HepG2 (cell line): Measurements from ENCODE around the gene NGRN. TPM values are rescaled to one million over a fixed set of nuclear protein-coding genes. Genes with fewer than 3 reads are reported as not detected.
A peak's percentile ranks its signal among the peaks of the same experiment; 100 is the strongest.

Source experiments
- ATF7 ChIP-seq, 2 experiments: fragments of 450-650 bp in 1 of 2; sonication (generic) in 1 of 2; formaldehyde crosslinking in 1 of 2; IDR thresholded peaks; 2 replicates each; pipeline versions ENCODE4 v1.4.0 to v1.6.1; 2016 to 2020; ENCODE audit warnings: antibody characterized with exemption in 1 of 2, mild to moderate bottlenecking in 1 of 2, missing genetic modification reagents in 1 of 2
- CTCF ChIP-seq: sonication (generic); formaldehyde crosslinking; IDR thresholded peaks from 2 replicates; pipeline ENCODE4 v1.5.0; 2020; ENCODE audit warnings: mild to moderate bottlenecking, missing genetic modification reagents, moderate library complexity
- E2F1 ChIP-seq: sonication (generic); formaldehyde crosslinking; IDR thresholded peaks from 2 replicates; pipeline ENCODE4 v1.5.0; 2020; ENCODE audit warnings: missing genetic modification reagents
- HOXD1 ChIP-seq: sonication (generic); formaldehyde crosslinking; IDR thresholded peaks from 2 replicates; pipeline ENCODE4 v1.5.0; 2020; ENCODE audit warnings: missing genetic modification reagents
- MXD4 ChIP-seq: IDR thresholded peaks from 2 replicates; pipeline ENCODE4 v1.6.1; 2016; ENCODE audit warnings: mild to moderate bottlenecking, missing biosample characterization, missing genetic modification reagents
- RBM22 ChIP-seq: fragments of 200-400 bp; formaldehyde crosslinking; optimal IDR thresholded peaks from 2 replicates; pipeline ENCODE3; 2017; ENCODE audit warnings: mild to moderate bottlenecking, low read length, moderate library complexity
- RELA ChIP-seq: sonication (generic); formaldehyde crosslinking; IDR thresholded peaks from 2 replicates; pipeline ENCODE4 v1.4.0; 2020; ENCODE audit warnings: missing genetic modification reagents
- SMAD1 ChIP-seq: sonication (generic); formaldehyde crosslinking; IDR thresholded peaks from 2 replicates; pipeline ENCODE4 v1.4.0; 2020; ENCODE audit warnings: missing genetic modification reagents, low read depth, mild to moderate bottlenecking, borderline replicate concordance
- SOX6 ChIP-seq, 2 experiments: fragments of 450-650 bp in 1 of 2; sonication (generic) in 1 of 2; formaldehyde crosslinking in 1 of 2; IDR thresholded peaks; 2 replicates each; pipeline versions ENCODE4 v1.4.0 to v1.6.1; 2017 to 2020; ENCODE audit warnings: antibody characterized with exemption in 1 of 2, mild to moderate bottlenecking in 1 of 2, missing genetic modification reagents in 1 of 2
- ZFP1 ChIP-seq: IDR thresholded peaks from 2 replicates; pipeline ENCODE4 v1.6.1; 2016
- ZNF235 ChIP-seq: sonication (generic); formaldehyde crosslinking; IDR thresholded peaks from 2 replicates; pipeline ENCODE4 v1.8.1; 2023; ENCODE audit warnings: mild to moderate bottlenecking, missing genetic modification reagents, borderline replicate concordance
- ZNF747 ChIP-seq: sonication (generic); formaldehyde crosslinking; IDR thresholded peaks from 2 replicates; pipeline ENCODE4 v1.8.1; 2023; ENCODE audit warnings: missing genetic modification reagents, mild to moderate bottlenecking, borderline replicate concordance
- ZNF766 ChIP-seq: sonication (generic); formaldehyde crosslinking; IDR thresholded peaks from 2 replicates; pipeline ENCODE4 v1.5.0; 2020; ENCODE audit warnings: missing genetic modification reagents, borderline replicate concordance
- polyA plus RNA-seq, 8 experiments: library from polyadenylated mRNA; depleted of rRNA in 3 of 8; stranded (reverse) in 7 of 8; unstranded in 1 of 8; fragments of >200 nt; fragmentation: Illumina TruSeq in 4 of 8; extraction: Trizol in 4 of 8; gene quantifications; 2 replicates each; pipeline versions ENCODE4 v1.2.1 to v1.2.3, GENCODE V29; 2011 to 2016; ENCODE audit warnings: low read depth in 4 of 8, missing spikeins in 1 of 8, mixed read lengths in 1 of 8; ENCODE audit not compliant: insufficient read depth in 1 of 8
- total RNA-seq, 5 experiments: library from RNA; depleted of rRNA; stranded (reverse); fragments of >200 nt; fragmentation: Illumina TruSeq; extraction: Trizol; gene quantifications; 2 replicates each; pipeline ENCODE4 v1.2.3, GENCODE V29; 2016; ENCODE audit warnings: low read depth in 1 of 5
- TF ChIP-seq, protein P1 (sequence below): IDR thresholded peaks from 2 replicates; pipeline ENCODE4 v1.6.1; 2016; ENCODE audit warnings: missing compliant biosample characterization, missing genetic modification reagents, borderline replicate concordance
- TF ChIP-seq, protein P2 (sequence below), 2 experiments: sonication (generic) in 1 of 2; formaldehyde crosslinking in 1 of 2; IDR thresholded peaks; 2 replicates each; pipeline versions ENCODE4 v1.6.1 to v1.9.0; 2014 to 2022; ENCODE audit warnings: antibody characterized with exemption in 1 of 2, borderline replicate concordance in 1 of 2, inconsistent platforms in 1 of 2, low read depth in 1 of 2, missing genetic modification reagents in 1 of 2
- TF ChIP-seq, protein P3 (sequence below): conservative IDR thresholded peaks from 2 replicates; pipeline ENCODE4 v1.6.1; 2018; ENCODE audit warnings: missing genetic modification reagents

The NGRN gene
- total and polyA plus RNA-seq, 2 of the 13 experiments (the other 11 are each of a cell fraction or from before 2014, with no cell fraction given), result 39.8 to 63.7 TPM

DNA sequence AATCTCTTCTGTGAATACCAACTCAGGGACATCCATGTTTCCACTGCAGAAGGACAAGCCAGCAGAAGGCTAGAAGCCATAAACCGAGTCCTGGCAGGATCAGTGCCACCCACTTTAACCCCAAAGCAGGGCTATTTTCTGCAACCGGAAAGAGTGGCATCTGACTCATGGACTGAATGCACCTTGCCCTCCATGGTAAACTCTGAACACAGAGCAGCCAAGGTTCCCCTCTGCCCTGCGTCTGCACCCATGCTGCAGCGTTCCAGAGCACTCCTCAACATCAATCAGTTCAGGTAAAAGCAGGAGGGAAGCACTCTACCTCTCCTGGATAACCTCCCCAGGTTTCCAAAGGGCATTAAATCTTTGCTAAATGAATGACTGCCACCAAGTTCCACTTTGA is 801 bp upstream of the NGRN start (continued):
- TF ChIP-seq, protein P1, sequence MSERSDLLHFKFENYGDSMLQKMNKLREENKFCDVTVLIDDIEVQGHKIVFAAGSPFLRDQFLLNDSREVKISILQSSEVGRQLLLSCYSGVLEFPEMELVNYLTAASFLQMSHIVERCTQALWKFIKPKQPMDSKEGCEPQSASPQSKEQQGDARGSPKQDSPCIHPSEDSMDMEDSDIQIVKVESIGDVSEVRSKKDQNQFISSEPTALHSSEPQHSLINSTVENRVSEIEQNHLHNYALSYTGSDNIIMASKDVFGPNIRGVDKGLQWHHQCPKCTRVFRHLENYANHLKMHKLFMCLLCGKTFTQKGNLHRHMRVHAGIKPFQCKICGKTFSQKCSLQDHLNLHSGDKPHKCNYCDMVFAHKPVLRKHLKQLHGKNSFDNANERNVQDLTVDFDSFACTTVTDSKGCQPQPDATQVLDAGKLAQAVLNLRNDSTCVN (CRISPR knock-in tag), result no peak
- TF ChIP-seq, protein P2, sequence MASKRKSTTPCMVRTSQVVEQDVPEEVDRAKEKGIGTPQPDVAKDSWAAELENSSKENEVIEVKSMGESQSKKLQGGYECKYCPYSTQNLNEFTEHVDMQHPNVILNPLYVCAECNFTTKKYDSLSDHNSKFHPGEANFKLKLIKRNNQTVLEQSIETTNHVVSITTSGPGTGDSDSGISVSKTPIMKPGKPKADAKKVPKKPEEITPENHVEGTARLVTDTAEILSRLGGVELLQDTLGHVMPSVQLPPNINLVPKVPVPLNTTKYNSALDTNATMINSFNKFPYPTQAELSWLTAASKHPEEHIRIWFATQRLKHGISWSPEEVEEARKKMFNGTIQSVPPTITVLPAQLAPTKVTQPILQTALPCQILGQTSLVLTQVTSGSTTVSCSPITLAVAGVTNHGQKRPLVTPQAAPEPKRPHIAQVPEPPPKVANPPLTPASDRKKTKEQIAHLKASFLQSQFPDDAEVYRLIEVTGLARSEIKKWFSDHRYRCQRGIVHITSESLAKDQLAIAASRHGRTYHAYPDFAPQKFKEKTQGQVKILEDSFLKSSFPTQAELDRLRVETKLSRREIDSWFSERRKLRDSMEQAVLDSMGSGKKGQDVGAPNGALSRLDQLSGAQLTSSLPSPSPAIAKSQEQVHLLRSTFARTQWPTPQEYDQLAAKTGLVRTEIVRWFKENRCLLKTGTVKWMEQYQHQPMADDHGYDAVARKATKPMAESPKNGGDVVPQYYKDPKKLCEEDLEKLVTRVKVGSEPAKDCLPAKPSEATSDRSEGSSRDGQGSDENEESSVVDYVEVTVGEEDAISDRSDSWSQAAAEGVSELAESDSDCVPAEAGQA (IDR thresholded peaks at IDR 0.05; ENCODE audit: low read depth), result peak; percentile 37; the same call in 1 of the 2 replicates
- TF ChIP-seq, protein P2 (CRISPR knock-in tag; IDR thresholded peaks at IDR 0.05; ENCODE audit: borderline replicate concordance), result no peak
- TF ChIP-seq ZNF747 (CRISPR knock-in tag) (no peak), ATF7 (IDR thresholded peaks at IDR 0.05) (no peak), ATF7 (CRISPR knock-in tag; IDR thresholded peaks at IDR 0.05) (no peak), HOXD1 (CRISPR knock-in tag) (no peak), MXD4 (CRISPR knock-in tag) (no peak; the same call in 1 of the 2 replicates), SOX6 (IDR thresholded peaks at IDR 0.05) (no peak), SOX6 (CRISPR knock-in tag; IDR thresholded peaks at IDR 0.05) (no peak), RELA (no peak), ZNF235 (no peak), SMAD1 (no peak), E2F1 (no peak), ZFP1 (CRISPR knock-in tag) (no peak), RBM22 (no peak), CTCF (CRISPR knock-in tag) (no peak), ZNF766 (CRISPR knock-in tag) (0 out of 2 replicates have a peak, but pooled peaks have one; percentile 3)
- TF ChIP-seq, protein P3, sequence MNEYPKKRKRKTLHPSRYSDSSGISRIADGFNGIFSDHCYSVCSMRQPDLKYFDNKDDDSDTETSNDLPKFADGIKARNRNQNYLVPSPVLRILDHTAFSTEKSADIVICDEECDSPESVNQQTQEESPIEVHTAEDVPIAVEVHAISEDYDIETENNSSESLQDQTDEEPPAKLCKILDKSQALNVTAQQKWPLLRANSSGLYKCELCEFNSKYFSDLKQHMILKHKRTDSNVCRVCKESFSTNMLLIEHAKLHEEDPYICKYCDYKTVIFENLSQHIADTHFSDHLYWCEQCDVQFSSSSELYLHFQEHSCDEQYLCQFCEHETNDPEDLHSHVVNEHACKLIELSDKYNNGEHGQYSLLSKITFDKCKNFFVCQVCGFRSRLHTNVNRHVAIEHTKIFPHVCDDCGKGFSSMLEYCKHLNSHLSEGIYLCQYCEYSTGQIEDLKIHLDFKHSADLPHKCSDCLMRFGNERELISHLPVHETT (CRISPR knock-in tag), result no peak
